Measurements from ENCODE around the gene MZB1. TPM values are rescaled to one million over a fixed set of nuclear protein-coding genes. Genes with fewer than 3 reads are reported as not detected.

Gene MZB1
- total and polyA plus RNA-seq, 2 of the 8 experiments (the other 6 are each of a cell fraction or from before 2014, with no cell fraction given), result 0.39 to 0.47 TPM

DNA sequence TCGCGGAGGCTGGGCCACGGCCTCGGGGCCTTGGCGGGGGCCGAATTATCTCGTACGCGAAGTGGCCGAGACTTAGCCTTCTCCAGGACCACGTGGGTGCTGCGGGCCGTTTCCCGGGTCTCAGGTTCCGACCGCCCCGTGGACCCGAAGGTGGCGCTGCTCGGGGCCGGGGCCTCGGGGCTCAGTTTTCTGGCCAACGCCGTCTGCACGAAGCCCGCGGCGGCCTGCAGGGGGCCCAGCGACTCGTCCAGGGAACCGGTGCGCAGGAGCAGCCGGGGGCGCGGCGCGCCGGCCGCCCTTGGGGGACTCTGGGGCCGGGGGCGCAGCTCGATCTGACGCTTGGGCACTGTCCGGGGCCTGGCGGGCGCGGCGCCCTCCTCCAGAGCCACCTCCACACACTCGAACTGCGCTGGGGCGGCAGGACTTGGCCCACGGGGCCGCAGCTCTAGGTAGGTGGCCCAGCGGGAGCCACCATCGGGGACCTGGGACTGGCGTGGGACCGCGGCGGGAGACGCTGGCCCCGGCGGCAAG lies 4.5 kb upstream of the MZB1 start (continued):
- TF ChIP-seq CEBPB (IDR thresholded peaks at IDR 0.05; ENCODE audit: low read depth, low read length), result no peak
- TF ChIP-seq TBP (IDR thresholded peaks at IDR 0.05; ENCODE audit: low read depth, low read length), result no peak; the same call in 1 of the 2 replicates
- no peak for TF ChIP-seq GTF2F1 (IDR thresholded peaks at IDR 0.05; ENCODE audit: borderline replicate concordance, low read depth, low read length)
- TF ChIP-seq EZH2 (IDR thresholded peaks at IDR 0.05; ENCODE audit: low read depth, low read length, severe bottlenecking), result no peak
- TF ChIP-seq, protein P1, sequence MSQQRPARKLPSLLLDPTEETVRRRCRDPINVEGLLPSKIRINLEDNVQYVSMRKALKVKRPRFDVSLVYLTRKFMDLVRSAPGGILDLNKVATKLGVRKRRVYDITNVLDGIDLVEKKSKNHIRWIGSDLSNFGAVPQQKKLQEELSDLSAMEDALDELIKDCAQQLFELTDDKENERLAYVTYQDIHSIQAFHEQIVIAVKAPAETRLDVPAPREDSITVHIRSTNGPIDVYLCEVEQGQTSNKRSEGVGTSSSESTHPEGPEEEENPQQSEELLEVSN (IDR thresholded peaks at IDR 0.05), result peak; percentile 56; the same call in 1 of the 2 replicates
- TF ChIP-seq SP1 (IDR thresholded peaks at IDR 0.05; ENCODE audit: low read depth, low read length), result no peak
- no peak for TF ChIP-seq RXRA (IDR thresholded peaks at IDR 0.05; ENCODE audit: insufficient read depth, low read depth, low read length)
- peak; percentile 23 for TF ChIP-seq KDM4A (IDR thresholded peaks at IDR 0.05; ENCODE audit: low read depth, low read length, severe bottlenecking)
- no peak for TF ChIP-seq POLR2A (IDR thresholded peaks at IDR 0.05; ENCODE audit: control extremely low read depth in 1 of 2, low read depth in 2 of 2, low read length in 2 of 2)
- peak; percentile 13 to 48; a peak in 3 of 4 replicates for TF ChIP-seq RAD21 (IDR thresholded peaks at IDR 0.05 in 1 of 2, conservative IDR thresholded peaks at IDR 0.05 in 1 of 2; ENCODE audit: low read depth in 2 of 2, low read length in 2 of 2)
- no peak for TF ChIP-seq USF2 (IDR thresholded peaks at IDR 0.05; ENCODE audit: low read length)
- TF ChIP-seq NRF1 (IDR thresholded peaks at IDR 0.05; ENCODE audit: low read depth, low read length), result 0 out of 2 replicates have a peak, but pooled peaks have one; percentile 23
- no peak for TF ChIP-seq SIN3A (conservative IDR thresholded peaks at IDR 0.05 in 1 of 2, IDR thresholded peaks at IDR 0.05 in 1 of 2; ENCODE audit: low read depth in 1 of 2, low read length in 2 of 2)
